Activated CD4-positive, alpha-beta T cell treated with anti-CD3 and anti-CD28 coated beads, Interleukin-2, amount 50 U/mL, for 1 hour (primary cell): ENCODE measurements around the gene ARL10.

Experiments
- DNase-seq: peaks from one replicate; pipeline ENCODE4 v3.0.0-alpha.2; 2020

ARL10 gene, protein sequence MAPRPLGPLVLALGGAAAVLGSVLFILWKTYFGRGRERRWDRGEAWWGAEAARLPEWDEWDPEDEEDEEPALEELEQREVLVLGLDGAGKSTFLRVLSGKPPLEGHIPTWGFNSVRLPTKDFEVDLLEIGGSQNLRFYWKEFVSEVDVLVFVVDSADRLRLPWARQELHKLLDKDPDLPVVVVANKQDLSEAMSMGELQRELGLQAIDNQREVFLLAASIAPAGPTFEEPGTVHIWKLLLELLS

DNA sequence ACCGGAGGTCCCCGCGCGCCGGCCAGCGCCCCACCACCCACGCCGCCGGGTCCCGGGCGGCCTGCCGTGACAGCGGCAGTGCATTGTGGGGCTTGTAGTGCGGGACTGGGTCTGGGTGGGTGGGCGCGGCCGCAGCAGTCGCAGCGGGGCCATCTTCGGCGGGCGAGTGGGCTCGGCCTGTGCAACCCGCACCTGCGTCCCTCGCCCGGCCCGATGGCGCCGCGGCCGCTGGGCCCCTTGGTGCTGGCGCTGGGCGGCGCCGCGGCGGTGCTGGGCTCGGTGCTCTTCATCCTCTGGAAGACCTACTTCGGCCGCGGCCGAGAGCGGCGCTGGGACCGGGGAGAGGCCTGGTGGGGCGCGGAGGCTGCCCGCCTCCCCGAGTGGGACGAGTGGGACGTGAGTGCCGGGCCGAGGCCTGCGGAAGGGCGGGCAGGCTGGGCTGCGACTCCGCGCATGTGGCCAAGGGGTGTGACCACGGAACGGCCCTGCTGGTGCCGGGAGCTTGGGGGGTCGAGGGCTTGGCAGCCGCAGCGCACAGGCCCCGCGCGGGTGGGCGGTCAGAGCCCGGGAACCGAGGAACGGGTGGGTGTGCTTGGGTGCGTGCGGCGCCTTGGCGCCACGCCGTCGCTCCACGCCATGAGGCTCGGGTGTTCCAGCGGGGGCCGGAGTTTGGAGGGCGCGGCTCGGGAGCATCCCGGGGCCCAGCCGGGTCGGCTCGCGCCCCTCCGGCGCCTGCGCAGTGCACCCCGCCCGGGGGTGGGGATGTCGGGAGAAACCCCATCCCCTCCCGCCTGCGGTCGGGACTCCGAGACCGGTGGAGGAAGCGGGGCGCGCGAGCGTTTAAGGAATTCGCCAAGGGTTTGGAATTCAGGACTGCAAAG, at the start of gene ARL10:
Gene ARL10, plus strand, starts transcription at position 137 of the 881 bp plus-strand sequence. Its CDS starts 77 bp downstream, at position 214.
- DNase-seq: peak; percentile 41

DNA sequence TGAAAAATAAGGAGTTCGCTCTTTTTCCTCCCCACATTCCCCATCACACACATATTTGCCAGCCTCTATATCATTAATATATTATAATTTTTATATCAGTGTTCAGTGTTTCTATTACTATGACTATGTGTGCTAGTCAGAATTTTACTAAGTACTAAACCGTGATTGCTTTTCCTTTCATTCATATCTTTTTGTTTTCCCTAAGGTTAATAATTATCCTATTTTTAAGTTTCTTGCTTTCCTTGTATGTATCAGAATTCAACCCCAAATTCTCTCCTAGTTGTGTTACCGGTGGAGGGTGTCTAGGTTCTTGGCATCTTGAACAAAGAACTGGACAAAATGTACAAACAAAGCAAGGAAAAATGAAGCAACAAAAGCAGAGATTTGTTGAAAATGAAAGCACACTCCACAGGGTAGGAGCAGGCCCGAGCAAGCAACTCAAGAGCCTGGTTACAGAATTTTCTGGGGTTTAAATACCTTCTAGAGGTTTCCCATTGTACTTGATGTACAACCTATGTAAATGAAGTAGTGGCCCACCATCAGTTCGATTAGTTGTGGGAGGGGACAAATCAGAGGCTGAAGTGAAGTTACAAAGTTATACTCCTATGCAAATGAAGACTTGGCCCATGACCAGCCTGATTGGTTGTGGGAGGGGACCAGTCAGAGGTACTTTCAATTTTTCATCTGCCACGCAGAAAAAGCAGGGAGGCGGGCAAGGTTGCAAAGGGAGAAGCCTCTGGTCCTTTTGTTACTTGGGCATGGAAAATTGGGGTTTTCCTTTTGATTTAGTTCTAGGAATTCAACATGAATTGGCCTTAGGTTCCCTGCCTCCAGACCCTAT, 47.5 kb upstream of the ARL10 start:
- DNase-seq: no peak

DNA sequence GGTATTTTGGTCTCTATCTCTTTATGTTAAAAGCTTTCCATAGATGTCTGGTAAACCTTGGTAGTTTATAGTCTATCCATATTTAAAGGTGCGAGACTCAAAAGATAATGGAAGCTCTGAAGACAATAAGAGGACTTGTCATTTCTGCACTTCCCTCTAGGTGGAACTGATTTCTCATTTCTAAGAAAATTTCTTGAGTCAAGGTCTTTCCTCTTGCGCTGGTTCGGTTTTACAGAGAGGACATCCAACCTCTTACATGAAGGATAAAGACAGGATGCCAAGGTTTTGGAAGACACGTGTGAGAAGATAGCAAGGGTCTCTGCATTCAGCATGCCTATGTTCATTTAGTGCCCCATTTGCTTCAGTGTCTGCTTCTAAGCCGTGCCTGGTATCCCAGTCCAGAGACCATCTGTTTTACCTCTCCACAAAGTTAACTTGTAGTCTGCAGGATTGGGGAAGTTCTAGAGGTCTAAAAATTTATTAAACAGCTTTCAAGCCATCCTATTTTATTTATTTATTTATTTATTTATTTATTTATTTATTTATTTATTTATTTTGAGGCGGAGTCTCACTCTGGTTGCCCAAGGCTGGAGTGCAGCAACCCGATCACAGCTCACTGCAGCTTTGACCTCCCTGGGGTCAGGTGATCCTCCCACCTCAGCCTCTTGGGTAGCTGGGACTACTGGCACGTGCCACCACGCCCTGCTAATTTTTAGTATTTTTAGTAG, 45.3 kb upstream of the ARL10 start:
- DNase-seq: no peak

DNA sequence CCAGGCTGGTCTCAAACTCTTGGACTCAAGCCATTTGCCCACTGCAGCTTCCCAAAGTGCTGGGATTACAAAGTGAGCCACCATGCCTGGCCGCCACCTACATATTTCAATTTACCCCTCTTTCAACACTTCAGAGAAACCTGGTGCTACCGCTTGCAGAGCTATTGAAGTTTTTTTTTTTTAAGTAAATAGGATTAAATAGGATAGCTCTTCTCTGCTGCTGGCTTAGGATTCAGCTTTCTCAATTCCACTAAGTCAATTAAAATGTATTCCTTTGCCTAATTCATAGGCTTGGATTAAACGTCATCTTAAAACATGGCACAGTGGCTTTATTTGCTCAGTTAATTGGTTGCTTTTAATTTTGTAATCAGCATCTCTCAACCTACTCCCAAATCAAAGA, 44.7 kb upstream of the ARL10 start:
- no peak for DNase-seq

DNA sequence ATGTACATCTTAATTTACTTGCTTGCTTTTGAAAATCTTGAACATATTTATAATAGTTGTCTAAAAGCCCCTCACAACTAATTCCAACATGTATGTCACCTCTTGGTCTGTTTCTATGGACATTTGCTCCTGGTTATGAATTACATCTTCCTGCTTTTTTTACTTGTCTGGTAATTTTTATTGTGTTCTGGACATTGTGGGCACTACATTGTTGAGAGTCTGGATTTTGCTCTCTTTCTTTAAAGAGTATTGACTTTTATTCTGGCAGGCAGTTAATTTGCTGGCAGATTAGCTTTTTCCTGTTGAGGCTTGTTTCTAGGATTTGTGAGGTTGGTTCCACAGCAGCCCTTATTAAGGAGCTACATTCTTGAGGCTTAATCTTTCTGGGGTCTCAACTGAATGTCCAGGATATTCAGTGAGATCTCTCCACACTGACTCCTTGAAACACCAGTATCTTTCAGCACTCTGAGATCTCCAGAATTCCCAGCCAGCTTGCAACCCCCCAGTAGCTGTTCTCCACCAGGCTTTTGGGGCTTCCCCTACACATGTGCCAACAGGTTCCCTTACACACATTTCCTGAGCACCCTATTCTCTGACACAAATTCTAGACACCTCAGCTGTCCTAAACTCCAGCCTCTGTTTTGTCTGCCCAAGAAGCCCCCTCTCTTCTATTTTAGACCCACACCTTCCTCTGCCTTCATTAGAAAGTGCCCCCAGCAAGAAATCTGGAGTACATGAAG, 31.1 kb upstream of the ARL10 start:
- no peak for DNase-seq

DNA sequence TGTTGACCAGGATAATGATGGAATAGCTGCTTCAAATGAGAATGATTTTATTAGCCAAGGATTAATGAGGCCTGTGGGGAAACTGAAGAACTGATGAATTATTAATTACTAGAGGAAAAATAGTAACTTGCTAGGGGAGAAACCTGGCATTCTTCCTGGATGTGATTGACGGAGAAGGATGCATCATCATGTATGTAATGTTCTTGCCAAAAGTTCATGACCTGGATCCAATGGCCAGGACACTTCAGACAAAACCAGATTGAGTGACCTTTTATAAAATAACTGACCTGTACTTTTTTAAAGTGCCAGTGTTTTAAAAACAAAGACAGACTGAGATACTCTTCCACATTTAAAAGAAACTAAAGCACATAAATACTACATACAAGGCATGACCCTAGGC, 27.4 kb upstream of the ARL10 start:
- no peak for DNase-seq

DNA sequence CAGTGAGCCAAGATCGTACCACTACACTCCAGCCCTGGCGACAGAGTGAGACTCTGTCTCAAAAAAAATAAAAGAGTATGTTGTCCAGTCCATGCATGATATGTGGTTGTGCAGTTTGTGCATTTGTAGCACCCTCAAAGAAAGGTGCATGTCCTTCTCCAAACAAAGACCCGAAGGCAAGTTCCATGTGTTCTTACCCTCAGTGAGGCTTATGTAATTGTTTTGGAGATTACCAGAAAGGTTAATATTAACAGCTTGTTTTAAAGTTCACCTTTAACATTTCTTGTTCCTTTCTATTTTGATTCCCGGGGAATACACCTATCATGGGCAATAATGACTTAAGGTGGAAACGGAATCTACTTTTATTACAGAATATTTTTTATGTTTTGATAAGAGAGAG, 26.0 kb upstream of the ARL10 start:
- DNase-seq: no peak

DNA sequence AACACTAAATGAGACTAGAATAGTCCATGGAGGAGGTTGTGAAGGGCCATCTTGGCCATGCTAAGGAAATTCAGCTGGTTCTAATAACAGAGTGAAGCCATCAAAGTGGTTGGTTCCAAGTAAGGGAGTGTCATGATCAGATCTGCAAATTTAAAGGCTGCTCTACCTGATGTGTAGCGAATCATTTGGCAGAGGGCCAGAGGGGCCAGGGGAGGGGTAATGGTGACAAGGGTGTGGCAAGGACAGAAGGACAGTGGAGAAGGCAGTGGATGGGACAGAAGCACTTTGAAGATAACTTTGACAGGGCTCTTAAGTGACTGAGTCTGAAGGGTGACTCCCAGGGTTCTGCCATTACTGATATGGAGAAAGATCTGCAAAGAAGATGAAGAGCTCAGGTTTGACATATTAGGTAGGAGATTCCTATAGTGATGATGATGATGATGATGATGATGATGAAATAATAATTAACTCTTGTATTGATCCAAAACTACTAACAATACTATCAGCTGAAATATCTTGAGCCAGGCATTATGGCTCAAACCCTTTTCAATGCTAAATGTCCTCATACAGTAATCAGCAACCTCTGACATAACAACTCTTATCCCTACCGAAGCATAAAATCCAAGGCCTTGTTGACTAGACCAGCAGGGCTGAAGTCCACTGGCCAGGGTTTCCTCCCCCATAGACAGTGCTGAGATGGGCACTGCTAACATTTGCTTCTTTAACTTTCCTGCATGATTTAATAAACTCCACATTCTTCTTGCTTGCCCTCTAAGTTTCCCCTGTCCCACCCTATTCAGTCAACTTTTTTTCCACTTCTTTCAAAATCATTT, 23.7 kb upstream of the ARL10 start:
- no peak for DNase-seq

DNA sequence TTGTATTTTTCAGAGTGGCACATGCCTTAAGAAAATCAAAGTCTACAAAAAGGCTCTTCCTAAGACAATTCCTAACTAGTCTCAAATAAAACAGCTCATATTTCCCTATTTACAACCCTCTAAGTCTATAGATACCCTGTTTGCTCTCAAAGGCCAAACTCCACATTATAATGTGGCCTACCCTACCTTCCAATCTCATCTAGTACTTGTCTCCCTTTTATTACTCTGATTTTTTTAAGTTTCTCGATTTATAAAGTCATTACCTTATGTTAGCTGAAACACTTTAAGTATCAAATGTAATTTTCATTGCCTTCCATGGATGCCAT, 23.2 kb upstream of the ARL10 start:
- DNase-seq: no peak

DNA sequence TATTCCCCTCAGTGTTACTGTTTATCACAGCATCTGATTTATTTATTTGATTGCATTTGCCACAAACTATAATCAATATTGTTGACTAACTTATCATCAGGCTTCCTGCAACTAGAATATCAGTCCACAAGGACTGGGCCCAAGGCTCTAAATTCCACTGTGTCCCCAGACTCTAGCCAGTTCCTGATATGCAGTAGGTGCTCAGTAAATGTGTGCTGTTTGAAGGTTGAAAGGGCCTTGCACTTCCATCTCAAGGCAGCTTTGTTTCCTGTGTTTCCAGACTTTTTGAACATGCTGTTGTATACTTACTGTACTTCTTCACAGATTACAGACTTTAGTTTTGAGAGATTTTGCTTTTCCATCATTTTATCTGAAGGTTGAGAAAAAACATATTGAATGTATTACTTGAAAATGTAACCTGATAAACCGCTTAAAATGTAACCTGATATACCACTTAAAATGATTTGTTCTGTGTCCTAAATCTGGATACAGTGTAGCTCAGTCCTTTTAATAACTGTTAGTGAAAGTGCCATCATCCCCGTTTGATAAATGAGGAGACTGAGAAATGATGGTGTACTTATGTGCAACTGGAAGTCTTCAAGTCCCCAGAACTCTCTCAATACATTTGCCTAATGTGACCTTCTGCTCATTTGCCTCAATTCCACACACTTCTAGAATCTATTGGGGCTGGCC, 22.4 kb upstream of the ARL10 start:
- DNase-seq: no peak

DNA sequence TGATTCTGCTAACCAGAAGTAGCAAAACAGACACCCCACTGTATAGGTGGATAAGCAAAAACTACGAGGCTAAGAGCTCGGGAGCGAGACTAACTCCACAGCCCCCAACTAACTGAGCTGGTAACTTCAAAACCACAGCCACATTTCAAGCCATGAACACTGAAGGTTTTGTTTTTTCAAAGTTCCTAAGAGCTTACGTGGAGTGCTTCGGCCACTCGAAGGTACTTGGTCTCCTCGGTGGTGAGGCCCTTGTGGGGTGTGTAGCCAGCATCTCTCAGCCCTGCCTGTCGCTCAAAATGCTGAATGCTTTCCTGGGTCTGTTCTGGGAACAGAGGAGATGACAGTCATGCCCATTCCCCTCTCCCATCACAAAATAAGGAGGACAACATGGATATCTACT, 14.9 kb upstream of the ARL10 start:
- DNase-seq: no peak

DNA sequence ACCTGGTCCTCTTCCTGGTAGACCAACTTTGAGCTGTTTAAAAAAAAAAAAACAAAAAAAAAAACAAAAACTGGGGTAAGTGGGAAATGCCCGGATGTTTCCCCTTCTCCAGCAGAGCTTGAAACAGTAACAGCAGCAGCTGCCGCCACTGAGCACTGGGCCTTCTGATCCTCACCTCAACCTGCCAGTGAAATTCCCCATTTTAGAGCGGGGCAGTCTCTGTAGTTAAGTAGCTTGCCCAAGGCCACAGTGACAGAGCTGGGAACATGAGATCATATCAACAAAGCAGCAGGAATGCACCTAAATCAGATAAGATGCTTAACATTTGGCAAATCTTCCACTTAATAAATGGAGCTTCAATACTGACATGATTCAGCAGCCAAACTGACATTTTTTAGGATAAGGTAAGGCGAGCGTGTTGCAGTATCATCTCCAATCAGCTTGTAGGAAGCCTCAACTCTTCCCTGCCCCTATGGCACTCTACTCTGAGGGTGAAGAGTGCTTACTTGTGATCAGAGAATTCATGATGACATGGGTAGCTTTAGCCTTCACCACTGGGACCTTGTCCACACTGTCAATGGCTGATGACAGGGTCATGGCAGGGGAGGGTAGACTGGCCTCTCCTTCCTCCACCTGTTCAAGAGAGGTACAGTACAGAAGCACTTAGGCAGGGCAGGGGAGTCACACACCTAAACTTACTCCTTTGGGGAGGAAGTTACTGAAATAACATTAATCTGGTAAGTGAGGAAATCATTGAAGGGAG, 13.0 kb upstream of the ARL10 start:
- DNase-seq: no peak

DNA sequence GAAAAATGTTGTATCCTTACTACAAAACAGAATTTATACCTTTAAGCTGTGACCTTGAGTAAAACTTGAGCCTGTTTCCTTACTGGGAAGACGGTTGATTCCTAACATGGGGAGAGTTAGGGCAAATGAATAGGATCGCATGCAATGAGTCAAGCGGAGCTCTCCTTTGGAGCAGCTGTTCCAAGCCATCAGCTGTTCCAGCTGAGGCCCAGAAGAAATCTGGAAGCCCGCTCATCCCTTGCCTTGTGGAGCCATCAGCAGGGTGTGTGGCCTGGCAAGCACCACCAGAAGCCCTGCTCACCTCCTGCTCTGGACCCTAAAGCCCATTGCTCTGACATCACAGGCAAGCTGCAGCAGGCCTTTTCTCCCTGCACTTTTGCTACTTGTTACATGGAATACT, 11.8 kb upstream of the ARL10 start:
- DNase-seq: no peak

DNA sequence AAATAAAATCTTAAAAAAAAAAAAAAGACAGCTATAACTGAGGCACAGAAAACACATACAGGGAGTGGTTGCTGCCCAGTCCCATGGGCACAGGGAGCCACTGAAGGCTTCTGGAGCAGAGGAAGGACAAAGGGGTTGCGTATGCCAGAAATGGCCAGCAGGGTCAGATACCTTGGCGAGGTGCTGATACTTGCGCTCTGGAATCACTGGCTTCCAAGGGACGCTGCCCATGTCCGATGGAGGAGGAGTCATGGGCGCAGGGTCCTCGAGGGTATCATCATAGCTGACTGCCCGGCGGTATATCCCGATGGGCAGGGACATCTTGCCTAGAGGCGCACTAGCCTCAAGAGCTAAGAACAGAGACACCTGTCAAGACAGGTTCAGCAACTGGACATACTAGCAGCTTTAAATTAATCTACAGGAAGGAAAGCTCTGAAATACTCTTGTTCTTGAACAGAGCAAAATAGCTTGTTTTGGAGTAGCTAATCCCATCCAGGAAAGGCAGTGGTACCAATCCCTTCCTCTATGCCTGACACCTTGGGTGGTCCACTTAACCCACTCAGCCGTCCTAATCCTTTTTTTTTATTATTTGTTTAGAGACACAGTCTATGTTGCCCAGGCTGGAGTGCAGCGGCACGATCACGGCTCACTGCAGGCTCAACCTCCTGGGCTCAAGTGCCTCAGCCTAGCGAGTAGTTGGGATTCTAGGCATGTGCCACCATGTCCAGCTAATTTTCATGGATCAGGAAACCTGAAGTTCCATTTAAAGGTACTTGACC, 9.7 kb upstream of the ARL10 start:
- no peak for DNase-seq

DNA sequence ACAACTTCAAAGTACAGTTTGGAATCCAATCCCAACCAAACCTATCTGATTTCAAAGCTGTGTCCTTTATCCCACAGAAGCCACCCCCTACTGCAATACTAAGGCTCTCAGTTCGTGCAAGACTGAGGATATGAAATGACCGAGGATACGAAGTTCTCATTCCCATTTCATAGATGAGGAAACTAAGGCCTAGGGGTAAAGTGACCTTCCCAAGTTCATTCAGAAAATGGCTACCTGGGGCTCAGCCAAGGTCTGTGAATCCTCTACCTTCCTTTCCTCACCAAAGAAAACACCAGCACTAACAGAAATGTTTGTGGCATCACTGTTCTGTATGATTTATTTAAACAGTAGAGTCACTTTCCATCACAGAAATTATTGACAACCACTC, 9.1 kb upstream of the ARL10 start:
- no peak for DNase-seq

DNA sequence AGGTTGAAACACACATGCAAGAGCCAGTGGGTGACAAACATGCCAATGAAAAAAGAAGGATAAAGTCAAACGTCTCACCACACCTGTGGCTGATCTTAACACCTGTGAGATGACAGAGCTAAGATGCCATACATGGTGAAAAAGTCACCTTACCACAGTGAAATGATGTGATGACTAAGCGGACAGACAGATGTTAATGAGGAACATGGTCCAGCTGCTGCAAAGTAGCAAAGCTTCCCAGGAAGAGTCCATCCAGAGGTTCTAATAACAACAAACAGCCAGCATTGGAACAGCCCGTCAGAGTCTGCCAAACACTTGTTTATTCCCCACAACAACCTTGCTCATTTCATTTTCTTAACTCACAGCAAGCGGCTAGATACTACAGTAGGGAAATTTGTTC, 5.6 kb upstream of the ARL10 start:
- DNase-seq: no peak

DNA sequence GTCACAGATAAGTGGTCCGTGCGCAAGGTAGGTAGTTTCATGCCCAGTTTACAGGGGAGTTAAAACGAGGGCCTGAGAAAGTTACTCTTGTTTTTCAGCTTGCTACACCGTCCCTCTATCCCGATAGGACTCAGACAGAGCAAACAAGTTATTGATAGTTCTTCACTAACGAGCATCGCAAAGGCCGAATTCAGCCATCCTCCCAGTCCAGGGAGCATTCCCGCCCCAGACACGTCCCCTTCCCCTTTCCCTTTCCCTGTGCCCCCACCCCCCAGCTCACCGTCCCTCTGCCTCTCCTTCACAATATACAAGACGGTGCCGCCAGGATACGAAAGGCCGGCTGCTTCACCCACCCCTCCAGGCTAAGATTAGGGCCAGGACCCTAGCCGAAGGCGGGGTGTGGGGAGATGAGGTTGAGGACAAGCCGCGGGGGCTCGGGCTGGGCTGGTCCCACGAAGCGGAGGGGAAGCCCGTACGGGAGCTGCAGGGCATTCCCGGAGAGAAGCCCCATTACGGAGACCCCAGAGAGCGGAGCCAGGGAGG, 4.3 kb upstream of the ARL10 start:
- peak; percentile 7 for DNase-seq

DNA sequence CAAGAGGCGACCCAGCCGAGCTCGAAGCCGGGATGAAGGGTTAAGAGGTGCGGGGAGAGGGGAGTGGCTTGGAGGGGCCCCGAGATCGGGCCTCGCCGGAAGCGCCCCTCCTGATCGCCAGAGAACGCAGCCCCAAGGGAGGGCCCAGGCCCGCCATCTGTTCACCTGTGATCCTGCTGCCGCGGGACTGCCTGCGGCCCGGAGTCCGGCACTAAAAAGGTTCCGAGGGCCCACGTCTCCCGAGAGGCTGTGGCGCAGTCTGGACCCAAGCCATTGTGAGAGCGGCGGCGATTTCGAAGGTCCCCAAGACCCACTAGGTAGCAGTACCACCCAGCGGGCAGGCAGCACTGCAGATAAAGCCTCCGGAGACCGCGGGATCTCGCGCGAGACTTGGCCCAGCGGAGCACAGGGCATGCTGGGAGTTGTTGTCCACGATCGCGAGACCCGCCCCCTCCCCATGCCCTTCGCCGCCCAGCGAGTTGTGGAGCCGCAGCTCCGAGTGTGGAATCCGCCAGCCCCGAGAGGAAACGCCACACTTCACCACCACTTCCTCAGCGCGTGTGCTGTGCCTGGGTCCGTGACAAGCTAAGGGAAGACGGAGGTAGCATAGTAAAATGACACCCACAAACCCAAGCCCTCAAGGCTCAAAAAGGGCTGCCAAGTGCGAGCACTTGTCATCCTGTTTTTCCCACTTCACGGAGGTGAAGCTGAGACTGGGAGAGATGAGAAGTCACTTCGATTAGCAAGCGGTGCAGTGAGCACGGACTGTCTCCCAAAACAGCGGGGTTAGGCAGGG, 3.7 kb upstream of the ARL10 start, which contains the start of gene KIAA1191:
Gene KIAA1191, minus strand, starts transcription at position 328 of the 796 bp plus-strand sequence. CDS start 2,256 bp downstream, outside the sequence.
- DNase-seq: peak; percentile 94
